Ectodermal cell (in vitro differentiated cells): ENCODE results near the gene LIN7A.

ENCODE experiments used
- H3K27ac ChIP-seq: 2 replicates; pipeline ENCODE4 v1.7.0; 2013; ENCODE audit warnings: mild to moderate bottlenecking, low read depth, low read length; ENCODE audit not compliant: insufficient read depth, poor library complexity, severe bottlenecking
- H3K27me3 ChIP-seq: 2 replicates; pipeline ENCODE4 v1.7.0; 2013; ENCODE audit warnings: mild to moderate bottlenecking, low read length; ENCODE audit not compliant: insufficient read depth, control insufficient read depth, poor library complexity, severe bottlenecking
- H3K36me3 ChIP-seq: one replicate; pipeline ENCODE4 v1.7.0; 2013; ENCODE audit warnings: low read length; ENCODE audit not compliant: control insufficient read depth, insufficient read depth
- H3K4me1 ChIP-seq: one replicate; pipeline ENCODE4 v1.7.0; 2013; ENCODE audit warnings: low read length; ENCODE audit not compliant: control insufficient read depth, insufficient read depth
- H3K4me3 ChIP-seq: 2 replicates; pipeline ENCODE4 v1.7.0; 2013; ENCODE audit warnings: low read depth, low read length, control low read depth; ENCODE audit not compliant: insufficient read depth
- H3K9me3 ChIP-seq: 2 replicates; pipeline ENCODE4 v1.7.0; 2013; ENCODE audit warnings: mild to moderate bottlenecking, low read length, moderate library complexity; ENCODE audit not compliant: control insufficient read depth
- WGBS, 2 experiments: methylation state at CpG; one replicate each; pipeline ENCODE4 v1.1.7; 2013; ENCODE audit warnings: missing lambda C conversion rate in 2 of 2; 5-methylcytosine and 5-hydroxymethylcytosine counted together

LIN7A gene

GRCh38 chr12:80769553-80770140 lies 168.1 kb downstream of the LIN7A start:
- Histone ChIP-seq H3K4me3 (no peak overlapping the region), H3K27ac (no peak overlapping the region), H3K27me3 (no peaks in the 10 kb centered on the region), H3K4me1 (no peaks in the 10 kb centered on the region), H3K36me3 (no peaks in the 10 kb centered on the region), H3K9me3 (no peaks in the 10 kb centered on the region)
- 86% methylated on average over 1 of the region's 1 CpG; no CpG with 5 or more reads in 1 of the 2 experiments for WGBS, 2 experiments

DNA sequence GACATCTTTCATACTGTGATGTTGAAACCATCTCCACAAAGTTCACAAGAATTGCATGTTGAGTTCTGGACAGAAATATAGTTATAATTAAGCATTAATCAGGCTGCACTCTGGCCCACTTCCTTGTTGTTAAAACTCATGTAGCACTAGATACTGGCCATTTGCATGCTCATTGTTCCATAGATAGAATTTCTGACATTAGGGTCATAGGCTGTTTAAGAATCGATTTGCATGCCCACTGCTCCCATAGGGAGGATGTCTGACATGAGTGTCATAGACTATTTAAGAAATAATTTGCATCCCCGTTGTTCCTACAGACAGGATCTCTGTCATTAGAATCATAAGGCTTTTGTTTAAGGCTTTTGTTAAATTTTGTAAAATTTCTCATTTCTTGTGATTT lies 170.8 kb downstream of the LIN7A start:
- Histone ChIP-seq H3K4me1 (no peaks in the 10 kb centered on the region), H3K4me3 (no peak overlapping the region), H3K27ac (no peak overlapping the region), H3K36me3 (no peaks in the 10 kb centered on the region), H3K9me3 (no peaks in the 10 kb centered on the region), H3K27me3 (no peaks in the 10 kb centered on the region)
- 85 to 100% methylated on average over 1 to 2 of the region's 2 CpGs for WGBS, 2 experiments

GRCh38 chr12:80766210-80766609 lies 171.5 kb downstream of the LIN7A start:
- H3K27ac ChIP-seq: no peak overlapping the region
- H3K36me3 ChIP-seq: no peaks in the 10 kb centered on the region
- H3K27me3 ChIP-seq: no peaks in the 10 kb centered on the region
- H3K4me1 ChIP-seq: no peaks in the 10 kb centered on the region
- 86 to 87% methylated on average over 1 of the region's 1 CpG for WGBS, 2 experiments
- H3K9me3 ChIP-seq: no peaks in the 10 kb centered on the region
- no peak overlapping the region for H3K4me3 ChIP-seq

DNA sequence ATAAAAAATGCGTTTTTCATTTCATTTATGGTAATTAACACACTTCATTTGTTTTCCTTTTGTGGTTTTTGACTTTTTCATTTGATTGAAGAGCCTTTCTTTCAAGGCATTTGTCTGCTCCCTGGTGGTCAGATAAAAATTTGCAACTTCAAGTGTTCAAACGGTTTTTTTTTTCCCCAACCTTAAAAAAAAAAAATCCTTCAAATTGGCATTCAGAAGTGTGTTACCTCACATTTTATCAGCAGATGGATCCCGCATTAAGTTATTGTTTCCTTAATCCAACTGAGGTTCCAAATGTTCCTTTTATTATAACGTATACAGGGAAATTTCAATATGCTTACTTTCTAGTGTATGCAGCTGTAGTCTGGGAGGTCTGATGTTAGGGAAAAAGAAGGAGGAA lies 173.9 kb downstream of the LIN7A start:
- 0 to 6% methylated on average over 2 to 4 of the region's 4 CpGs for WGBS, 2 experiments
- H3K4me3 ChIP-seq: no peak overlapping the region
- H3K4me1 ChIP-seq: no peaks in the 10 kb centered on the region
- H3K27ac ChIP-seq: no peak overlapping the region
- no peaks in the 10 kb centered on the region for H3K36me3 ChIP-seq
- no peaks in the 10 kb centered on the region for H3K9me3 ChIP-seq
- no peaks in the 10 kb centered on the region for H3K27me3 ChIP-seq

DNA sequence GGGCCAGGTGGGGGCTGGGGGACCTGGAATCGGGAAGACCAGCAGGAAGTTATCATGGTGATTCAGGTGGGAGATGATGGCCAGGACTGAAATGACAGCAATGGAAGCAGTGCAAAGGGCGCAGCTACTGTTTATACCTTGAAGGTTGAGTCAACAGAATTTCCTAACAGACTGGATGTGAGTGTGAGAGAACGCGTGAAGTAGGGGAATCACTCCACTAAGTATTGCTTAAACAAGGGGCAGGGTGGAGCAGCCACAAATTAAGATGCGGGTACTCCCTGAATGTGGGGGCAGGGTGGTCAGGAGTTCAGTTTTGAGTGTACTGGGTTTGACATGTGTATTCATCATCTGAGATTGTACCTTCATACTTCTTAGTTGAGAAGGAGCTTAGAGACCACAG lies 175.9 kb downstream of the LIN7A start:
- H3K36me3 ChIP-seq: no peaks in the 10 kb centered on the region
- no peak overlapping the region for H3K4me3 ChIP-seq
- H3K9me3 ChIP-seq: no peaks in the 10 kb centered on the region
- H3K27ac ChIP-seq: no peak overlapping the region
- WGBS, 2 experiments: 93 to 94% methylated on average over 5 of the region's 5 CpGs
- H3K27me3 ChIP-seq: no peaks in the 10 kb centered on the region
- no peaks in the 10 kb centered on the region for H3K4me1 ChIP-seq

GRCh38 chr12:80756875-80757274 lies 180.9 kb downstream of the LIN7A start:
- no peak overlapping the region for H3K4me3 ChIP-seq
- no peaks in the 10 kb centered on the region for H3K9me3 ChIP-seq
- no peaks in the 10 kb centered on the region for H3K4me1 ChIP-seq
- no peaks in the 10 kb centered on the region for H3K27me3 ChIP-seq
- no peak overlapping the region for H3K27ac ChIP-seq
- WGBS, 2 experiments: no CpG with 5 or more reads among the region's 1 CpG
- H3K36me3 ChIP-seq: no peaks in the 10 kb centered on the region

DNA sequence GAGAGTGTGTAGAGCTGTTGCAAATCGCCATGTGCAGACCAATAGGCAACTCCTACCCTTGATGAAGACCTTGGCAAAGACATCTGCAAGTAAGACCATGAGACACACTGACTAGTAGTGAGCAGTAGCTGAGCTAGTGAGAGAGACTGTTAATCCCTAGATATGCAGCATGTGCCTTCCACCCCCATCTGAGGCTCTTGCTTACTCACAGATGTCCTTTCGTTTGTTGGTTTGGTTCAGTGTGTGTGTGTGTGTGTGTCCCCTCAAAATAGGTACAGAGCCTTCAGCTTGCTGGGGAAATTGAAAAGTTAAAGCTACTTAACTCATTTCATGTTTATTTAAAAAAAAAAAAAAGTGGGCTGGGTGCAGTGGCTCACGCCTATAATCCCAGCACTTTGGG lies 183.5 kb downstream of the LIN7A start:
- 97 to 100% methylated on average over 1 to 3 of the region's 3 CpGs for WGBS, 2 experiments
- H3K4me1 ChIP-seq: no peaks in the 10 kb centered on the region
- no peaks in the 10 kb centered on the region for H3K9me3 ChIP-seq
- H3K27me3 ChIP-seq: no peaks in the 10 kb centered on the region
- H3K36me3 ChIP-seq: no peaks in the 10 kb centered on the region
- H3K4me3 ChIP-seq: no peak overlapping the region
- H3K27ac ChIP-seq: no peak overlapping the region

DNA sequence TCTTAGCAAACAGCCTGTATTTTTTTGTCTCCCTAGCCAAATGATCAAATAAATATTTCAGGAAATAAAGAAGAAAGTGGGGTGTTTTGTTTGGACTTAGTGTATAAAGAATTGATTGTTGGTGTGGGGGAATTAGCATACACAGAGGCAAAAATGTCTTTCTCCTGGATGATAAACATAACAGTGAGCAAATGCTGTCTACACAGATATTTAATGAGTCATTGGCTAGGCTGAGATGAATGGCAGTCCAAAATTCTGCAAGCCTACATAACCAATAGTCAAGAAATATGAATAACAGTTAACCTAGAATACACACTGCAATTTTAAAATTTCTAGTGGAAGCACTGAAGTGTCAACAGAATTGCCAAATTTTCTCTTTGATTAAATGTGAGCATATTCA lies 185.3 kb downstream of the LIN7A start:
- Histone ChIP-seq H3K36me3 (no peaks in the 10 kb centered on the region), H3K27ac (no peak overlapping the region), H3K4me3 (no peak overlapping the region), H3K9me3 (no peaks in the 10 kb centered on the region), H3K27me3 (no peaks in the 10 kb centered on the region), H3K4me1 (no peaks in the 10 kb centered on the region)

- no peaks in the 10 kb centered on the region for H3K9me3 ChIP-seq
- no peaks in the 10 kb centered on the region for H3K36me3 ChIP-seq
- no peak overlapping the region for H3K27ac ChIP-seq
- H3K27me3 ChIP-seq: no peaks in the 10 kb centered on the region
- WGBS, 2 experiments: 84 to 88% methylated on average over 2 of the region's 2 CpGs
- H3K4me3 ChIP-seq: no peak overlapping the region
- no peaks in the 10 kb centered on the region for H3K4me1 ChIP-seq
These were observed 188.3 kb downstream of the LIN7A start for GRCh38 chr12:80749456-80749855.

DNA sequence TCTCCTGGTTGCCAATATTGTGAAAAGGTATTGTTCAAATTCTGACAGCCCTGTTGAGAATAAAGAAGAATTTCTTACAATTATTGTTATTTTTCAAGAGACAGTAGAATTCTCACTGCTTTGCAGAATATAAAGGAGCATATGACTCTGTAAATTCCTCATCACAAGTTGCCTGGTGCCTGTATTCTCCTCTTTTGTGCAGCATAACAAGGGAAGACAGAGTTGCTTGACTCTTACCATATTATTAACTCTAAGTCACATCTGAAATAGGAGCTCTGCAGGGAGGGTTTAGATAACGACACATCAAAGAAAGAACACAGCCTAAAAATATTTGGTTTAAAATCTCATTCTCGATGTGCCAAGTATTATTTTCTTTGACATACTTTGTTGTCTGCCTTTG lies 189.9 kb downstream of the LIN7A start:
- H3K9me3 ChIP-seq: no peaks in the 10 kb centered on the region
- no peaks in the 10 kb centered on the region for H3K36me3 ChIP-seq
- WGBS, 2 experiments: 80 to 97% methylated on average over 2 of the region's 2 CpGs
- no peaks in the 10 kb centered on the region for H3K4me1 ChIP-seq
- H3K4me3 ChIP-seq: no peak overlapping the region
- no peak overlapping the region for H3K27ac ChIP-seq
- no peaks in the 10 kb centered on the region for H3K27me3 ChIP-seq
